ENCODE measurements around the gene ASPN. TPM values are rescaled to one million over a fixed set of nuclear protein-coding genes. Genes with fewer than 3 reads are reported as not detected.

Gene ASPN
- not detected for polyA plus RNA-seq (2012; ENCODE audit: insufficient read depth, insufficient read length)

- no peak within 1 kb of the TSS for H3K4me3 ChIP-seq (ENCODE audit: low read length)
- no peak for DNase-seq (ENCODE audit: low read depth, low spot score)
Observed at GRCh38 chr9:92482329-92482728, at the start of gene ASPN. TSS of gene ASPN (minus strand) at chr9:92482506.

- no peak for DNase-seq (ENCODE audit: low read depth, low spot score)
- no peak overlapping the region for H3K4me3 ChIP-seq (ENCODE audit: low read length)
Observed at GRCh38 chr9:92530893-92531292, 48.6 kb upstream of the ASPN start.

- H3K4me3 ChIP-seq (ENCODE audit: low read length): no peak overlapping the region
- DNase-seq (ENCODE audit: low read depth, low spot score): no peak
Observed at GRCh38 chr9:92529124-92529523, 46.8 kb upstream of the ASPN start.

- no peak for DNase-seq (ENCODE audit: low read depth, low spot score)
- no peak overlapping the region for H3K4me3 ChIP-seq (ENCODE audit: low read length)
Observed at GRCh38 chr9:92528522-92528849, 46.2 kb upstream of the ASPN start.

- DNase-seq (ENCODE audit: low read depth, low spot score): no peak
- no peak overlapping the region for H3K4me3 ChIP-seq (ENCODE audit: low read length)
Observed at GRCh38 chr9:92527832-92528521, 45.7 kb upstream of the ASPN start.

- no peak for DNase-seq (ENCODE audit: low read depth, low spot score)
- H3K4me3 ChIP-seq (ENCODE audit: low read length): no peak overlapping the region
Observed at GRCh38 chr9:92527291-92527828, 45.1 kb upstream of the ASPN start.

- DNase-seq (ENCODE audit: low read depth, low spot score): no peak
- no peak overlapping the region for H3K4me3 ChIP-seq (ENCODE audit: low read length)
Observed at GRCh38 chr9:92525306-92525705, 43.0 kb upstream of the ASPN start.

- no peak overlapping the region for H3K4me3 ChIP-seq (ENCODE audit: low read length)
- DNase-seq (ENCODE audit: low read depth, low spot score): no peak
Observed at GRCh38 chr9:92524881-92525280, 42.6 kb upstream of the ASPN start.

GRCh38 chr9:92522983-92523970 lies 41.0 kb upstream of the ASPN start:
- no peak for DNase-seq (ENCODE audit: low read depth, low spot score)
- no peak overlapping the region for H3K4me3 ChIP-seq (ENCODE audit: low read length)

GRCh38 chr9:92520837-92521236 lies 38.5 kb upstream of the ASPN start:
- DNase-seq (ENCODE audit: low read depth, low spot score): no peak
- no peak overlapping the region for H3K4me3 ChIP-seq (ENCODE audit: low read length)

GRCh38 chr9:92518199-92518598 lies 35.9 kb upstream of the ASPN start:
- H3K4me3 ChIP-seq (ENCODE audit: low read length): no peak overlapping the region
- no peak for DNase-seq (ENCODE audit: low read depth, low spot score)

GRCh38 chr9:92517046-92517445 lies 34.7 kb upstream of the ASPN start:
- H3K4me3 ChIP-seq (ENCODE audit: low read length): no peak overlapping the region
- DNase-seq (ENCODE audit: low read depth, low spot score): no peak

GRCh38 chr9:92516521-92516920 lies 34.2 kb upstream of the ASPN start:
- no peak overlapping the region for H3K4me3 ChIP-seq (ENCODE audit: low read length)
- no peak for DNase-seq (ENCODE audit: low read depth, low spot score)

- no peak for DNase-seq (ENCODE audit: low read depth, low spot score)
- no peak overlapping the region for H3K4me3 ChIP-seq (ENCODE audit: low read length)
Observed at GRCh38 chr9:92514635-92515034, 32.3 kb upstream of the ASPN start.

GRCh38 chr9:92513349-92513748 lies 31.0 kb upstream of the ASPN start:
- no peak for DNase-seq (ENCODE audit: low read depth, low spot score)
- H3K4me3 ChIP-seq (ENCODE audit: low read length): no peak overlapping the region

- H3K4me3 ChIP-seq (ENCODE audit: low read length): no peak overlapping the region
- DNase-seq (ENCODE audit: low read depth, low spot score): no peak
Observed at GRCh38 chr9:92512622-92513021, 30.3 kb upstream of the ASPN start.

GRCh38 chr9:92510747-92511146 lies 28.4 kb upstream of the ASPN start:
- H3K4me3 ChIP-seq (ENCODE audit: low read length): no peak overlapping the region
- no peak for DNase-seq (ENCODE audit: low read depth, low spot score)

GRCh38 chr9:92509050-92509449 lies 26.7 kb upstream of the ASPN start:
- DNase-seq (ENCODE audit: low read depth, low spot score): no peak
- no peak overlapping the region for H3K4me3 ChIP-seq (ENCODE audit: low read length)

GRCh38 chr9:92508018-92508820 lies 25.9 kb upstream of the ASPN start:
- DNase-seq (ENCODE audit: low read depth, low spot score): no peak
- no peak overlapping the region for H3K4me3 ChIP-seq (ENCODE audit: low read length)
